Measurements from ENCODE around the gene IL17RE. TPM values are rescaled to one million over a fixed set of nuclear protein-coding genes. Genes with fewer than 3 reads are reported as not detected.

The IL17RE gene
- total and polyA plus RNA-seq, 9 of the 15 experiments (the other 6 are each of a cell fraction or from before 2014, with no cell fraction given): 0.32 to 1.9 (median 0.51) TPM; not detected in 4

- TF ChIP-seq BCLAF1 (IDR thresholded peaks at IDR 0.05; ENCODE audit: borderline replicate concordance in 1 of 2, control insufficient read depth in 1 of 2, low read depth in 2 of 2, low read length in 1 of 2) (peak in 1 of 2 experiments; percentile 76; a peak in 1 of 4 replicates), EP400 (IDR thresholded peaks at IDR 0.05) (peak; percentile 98), JUNB (CRISPR knock-in tag; conservative IDR thresholded peaks at IDR 0.05) (0 out of 2 replicates have a peak, but pooled peaks have one; percentile 33), ZNF316 (IDR thresholded peaks at IDR 0.05) (peak; percentile 26; the same call in 1 of the 2 replicates), FUS (optimal IDR thresholded peaks at IDR 0.05; ENCODE audit: low read depth, low read length) (peak; percentile 51), SRSF1 (IDR thresholded peaks at IDR 0.05; ENCODE audit: low read depth, low read length) (0 out of 2 replicates have a peak, but pooled peaks have one; percentile 84), ZNF24 (IDR thresholded peaks at IDR 0.05) (peak; percentile 8; the same call in 1 of the 2 replicates), KLF1 (tag; IDR thresholded peaks at IDR 0.05) (peak; percentile 82), NRF1 (conservative IDR thresholded peaks at IDR 0.05 in 1 of 2, IDR thresholded peaks at IDR 0.05 in 1 of 2) (peak; percentile 88 to 90), RREB1 (CRISPR knock-in tag; IDR thresholded peaks at IDR 0.05) (peak; percentile 81; the same call in 1 of the 2 replicates), FOXK1 (CRISPR knock-in tag; IDR thresholded peaks at IDR 0.05; ENCODE audit: borderline replicate concordance) (peak; percentile 94; the same call in 1 of the 2 replicates), TBP (optimal IDR thresholded peaks at IDR 0.05; ENCODE audit: low read depth, low read length) (peak; percentile 93), ZBTB9 (CRISPR knock-in tag; IDR thresholded peaks at IDR 0.05) (peak; percentile 87), ARID3B (CRISPR knock-in tag; IDR thresholded peaks at IDR 0.05; ENCODE audit: borderline replicate concordance) (0 out of 2 replicates have a peak, but pooled peaks have one; percentile 62), MIER1 (IDR thresholded peaks at IDR 0.05; ENCODE audit: low read depth) (no peak)
Measured at GRCh38 chr3:9890249-9891071, 12.2 kb upstream of the IL17RE start, which contains the start of gene JAGN1 (continued).

Data from K562 (cell line).